Liver (tissue), 9 donors: ENCODE measurements around the gene DERL2. TPM values are rescaled to one million over a fixed set of nuclear protein-coding genes. Genes with fewer than 3 reads are reported as not detected.

Experiments
- DNase-seq: peaks from one replicate; pipeline ENCODE4 v3.0.0-alpha.2; 2017; ENCODE audit warnings: low spot score
- H3K27ac ChIP-seq, 2 donors: one replicate each; pipeline ENCODE4 v1.7.0; 2013; ENCODE audit warnings: inconsistent platforms in 2 of 2, low read length in 2 of 2, control low read depth in 1 of 2, low read depth in 1 of 2, mild to moderate bottlenecking in 1 of 2
- H3K27me3 ChIP-seq, 4 donors: one replicate each; pipeline versions ENCODE4 v1.6.1 to v1.7.0; 2013; ENCODE audit warnings: low read length in 3 of 4, inconsistent platforms in 1 of 4, mild to moderate bottlenecking in 1 of 4, moderate library complexity in 1 of 4; ENCODE audit not compliant: control insufficient read depth in 4 of 4, insufficient read depth in 4 of 4
- H3K36me3 ChIP-seq, 4 donors: one replicate each; pipeline versions ENCODE4 v1.6.1 to v1.7.0; 2013; ENCODE audit warnings: low read length in 3 of 4, mild to moderate bottlenecking in 3 of 4, low read depth in 1 of 4, moderate library complexity in 1 of 4; ENCODE audit not compliant: control insufficient read depth in 4 of 4, insufficient read depth in 3 of 4
- H3K4me1 ChIP-seq, 4 donors: one replicate each; pipeline versions ENCODE4 v1.6.1 to v1.7.0; 2013; ENCODE audit warnings: low read length in 3 of 4, mild to moderate bottlenecking in 3 of 4, moderate library complexity in 1 of 4; ENCODE audit not compliant: control insufficient read depth in 4 of 4, insufficient read depth in 4 of 4
- H3K4me3 ChIP-seq, 3 donors: one replicate each; pipeline versions ENCODE4 v1.6.1 to v1.7.0; 2013; ENCODE audit warnings: low read length in 3 of 3, control low read depth in 1 of 3, low read depth in 1 of 3, mild to moderate bottlenecking in 1 of 3
- H3K9ac ChIP-seq, 2 donors: one replicate each; pipeline ENCODE4 v1.7.0; 2013; ENCODE audit warnings: low read length in 2 of 2, mild to moderate bottlenecking in 2 of 2, moderate library complexity in 2 of 2, control low read depth in 1 of 2, low read depth in 1 of 2
- H3K9me3 ChIP-seq, 4 donors: one replicate each; pipeline versions ENCODE4 v1.6.1 to v1.7.0; 2013; ENCODE audit warnings: low read length in 3 of 4; ENCODE audit not compliant: control insufficient read depth in 4 of 4
- EGR1 ChIP-seq, 2 donors: IDR thresholded peaks; 2 replicates each; pipeline ENCODE4 v1.6.1; 2016 to 2018; ENCODE audit warnings: antibody characterized with exemption in 2 of 2, low read depth in 2 of 2
- FOXA1 ChIP-seq: IDR thresholded peaks from 2 replicates; pipeline ENCODE4 v1.6.1; 2016; ENCODE audit warnings: antibody characterized with exemption
- FOXA2 ChIP-seq: IDR thresholded peaks from 2 replicates; pipeline ENCODE4 v1.6.1; 2016; ENCODE audit warnings: antibody characterized with exemption
- GABPA ChIP-seq, 2 donors: IDR thresholded peaks in 1 of 2; conservative IDR thresholded peaks in 1 of 2; 2 replicates each; pipeline ENCODE4 v1.6.1; 2016; ENCODE audit warnings: antibody characterized with exemption in 2 of 2, mild to moderate bottlenecking in 1 of 2, moderate library complexity in 1 of 2
- HNF4A ChIP-seq, 2 donors: conservative IDR thresholded peaks; 2 replicates each; pipeline ENCODE4 v1.6.1; 2016; ENCODE audit warnings: antibody characterized with exemption in 2 of 2, mild to moderate bottlenecking in 2 of 2
- HNF4G ChIP-seq: IDR thresholded peaks from 2 replicates; pipeline ENCODE4 v1.6.1; 2016; ENCODE audit warnings: antibody characterized with exemption
- JUND ChIP-seq, 2 donors: IDR thresholded peaks; 2 replicates each; pipeline ENCODE4 v1.6.1; 2016; ENCODE audit warnings: antibody characterized with exemption in 2 of 2
- NR2F2 ChIP-seq: IDR thresholded peaks from 2 replicates; pipeline ENCODE4 v1.6.1; 2016; ENCODE audit warnings: antibody characterized with exemption
- RAD21 ChIP-seq, 2 donors: IDR thresholded peaks; 2 replicates each; pipeline ENCODE4 v1.6.1; 2016; ENCODE audit warnings: antibody characterized with exemption in 2 of 2, mild to moderate bottlenecking in 2 of 2
- RXRA ChIP-seq, 2 donors: IDR thresholded peaks; 2 replicates each; pipeline ENCODE4 v1.6.1; 2017 to 2018; ENCODE audit warnings: antibody characterized with exemption in 2 of 2, mild to moderate bottlenecking in 1 of 2
- SP1 ChIP-seq: IDR thresholded peaks from 2 replicates; pipeline ENCODE4 v1.6.1; 2018; ENCODE audit warnings: antibody characterized with exemption, mild to moderate bottlenecking
- TAF1 ChIP-seq: conservative IDR thresholded peaks from 2 replicates; pipeline ENCODE4 v1.6.1; 2016; ENCODE audit warnings: antibody characterized with exemption, mild to moderate bottlenecking
- YY1 ChIP-seq: IDR thresholded peaks from 2 replicates; pipeline ENCODE4 v1.6.1; 2016; ENCODE audit warnings: antibody characterized with exemption, mild to moderate bottlenecking
- WGBS: extraction: QIAGEN DNeasy Blood & Tissue Kit; methylation state at CpG from one replicate; pipeline ENCODE4 v1.1.7; 2013; 5-methylcytosine and 5-hydroxymethylcytosine counted together
- polyA plus RNA-seq, 2 donors: library from polyadenylated mRNA; stranded (reverse) in 1 of 2; unstranded in 1 of 2; fragments of 200-250 nt in 1 of 2; fragments of >200 nt in 1 of 2; fragmentation: Nextera tagmentation in 1 of 2; extraction: Ambion mirVana in 1 of 2; gene quantifications; one replicate each; pipeline versions ENCODE4 v1.2.1 to v1.2.3, GENCODE V29; 2013 to 2015
- total RNA-seq, 2 donors: library from RNA; depleted of rRNA; stranded (reverse); fragments of >200 nt; gene quantifications; one replicate each; pipeline ENCODE4 v1.2.3, GENCODE V29; 2014
- TF ChIP-seq, protein P1 (sequence below): fragments of 150-350 bp; IDR thresholded peaks from 2 replicates; pipeline ENCODE4 v1.5.1; 2017; ENCODE audit warnings: improper control_type of control experiment, low read depth, low read length; ENCODE audit not compliant: missing input control
- TF ChIP-seq, protein P2 (sequence below): IDR thresholded peaks from 2 replicates; pipeline ENCODE4 v1.6.1; 2016; ENCODE audit warnings: antibody characterized with exemption, mild to moderate bottlenecking
- TF ChIP-seq, protein P3 (sequence below): IDR thresholded peaks from 2 replicates; pipeline ENCODE4 v1.6.1; 2016; ENCODE audit warnings: antibody characterized with exemption
- TF ChIP-seq, protein P4 (sequence below): IDR thresholded peaks from 2 replicates; pipeline ENCODE4 v1.6.1; 2016; ENCODE audit warnings: antibody characterized with exemption
- TF ChIP-seq, protein P5 (sequence below): IDR thresholded peaks from 2 replicates; pipeline ENCODE4 v1.6.1; 2016; ENCODE audit warnings: antibody characterized with exemption
- donor health status: healthy.
- donor health status: healthy.
- donor health status: healthy.
- donor health status: healthy.
- donor health status: healthy.

The DERL2 gene
- total and polyA plus RNA-seq, 4 donors, result 35.8 to 75.3 (median 45.9) TPM

GRCh38 chr17:5502552-5502951 is 16.6 kb upstream of the DERL2 start:
- no peaks in the 10 kb centered on the region for H3K9me3 ChIP-seq
- WGBS, result 94% methylated on average over 4 of the region's 4 CpGs
- TF ChIP-seq FOXA1 (no peak), YY1 (no peak), SP1 (no peak), NR2F2 (no peak), RAD21 (IDR thresholded peaks at IDR 0.05) (no peak), GABPA (IDR thresholded peaks at IDR 0.05 in 1 of 2, conservative IDR thresholded peaks at IDR 0.05 in 1 of 2) (no peak), TAF1 (no peak), FOXA2 (no peak), JUND (IDR thresholded peaks at IDR 0.05) (no peak), EGR1 (IDR thresholded peaks at IDR 0.05; ENCODE audit: low read depth in 2 of 2) (no peak), HNF4G (no peak), RXRA (IDR thresholded peaks at IDR 0.05) (no peak), HNF4A (conservative IDR thresholded peaks at IDR 0.05) (no peak)
- TF ChIP-seq, protein P1, sequence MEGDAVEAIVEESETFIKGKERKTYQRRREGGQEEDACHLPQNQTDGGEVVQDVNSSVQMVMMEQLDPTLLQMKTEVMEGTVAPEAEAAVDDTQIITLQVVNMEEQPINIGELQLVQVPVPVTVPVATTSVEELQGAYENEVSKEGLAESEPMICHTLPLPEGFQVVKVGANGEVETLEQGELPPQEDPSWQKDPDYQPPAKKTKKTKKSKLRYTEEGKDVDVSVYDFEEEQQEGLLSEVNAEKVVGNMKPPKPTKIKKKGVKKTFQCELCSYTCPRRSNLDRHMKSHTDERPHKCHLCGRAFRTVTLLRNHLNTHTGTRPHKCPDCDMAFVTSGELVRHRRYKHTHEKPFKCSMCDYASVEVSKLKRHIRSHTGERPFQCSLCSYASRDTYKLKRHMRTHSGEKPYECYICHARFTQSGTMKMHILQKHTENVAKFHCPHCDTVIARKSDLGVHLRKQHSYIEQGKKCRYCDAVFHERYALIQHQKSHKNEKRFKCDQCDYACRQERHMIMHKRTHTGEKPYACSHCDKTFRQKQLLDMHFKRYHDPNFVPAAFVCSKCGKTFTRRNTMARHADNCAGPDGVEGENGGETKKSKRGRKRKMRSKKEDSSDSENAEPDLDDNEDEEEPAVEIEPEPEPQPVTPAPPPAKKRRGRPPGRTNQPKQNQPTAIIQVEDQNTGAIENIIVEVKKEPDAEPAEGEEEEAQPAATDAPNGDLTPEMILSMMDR, result no peak
- TF ChIP-seq, protein P2, sequence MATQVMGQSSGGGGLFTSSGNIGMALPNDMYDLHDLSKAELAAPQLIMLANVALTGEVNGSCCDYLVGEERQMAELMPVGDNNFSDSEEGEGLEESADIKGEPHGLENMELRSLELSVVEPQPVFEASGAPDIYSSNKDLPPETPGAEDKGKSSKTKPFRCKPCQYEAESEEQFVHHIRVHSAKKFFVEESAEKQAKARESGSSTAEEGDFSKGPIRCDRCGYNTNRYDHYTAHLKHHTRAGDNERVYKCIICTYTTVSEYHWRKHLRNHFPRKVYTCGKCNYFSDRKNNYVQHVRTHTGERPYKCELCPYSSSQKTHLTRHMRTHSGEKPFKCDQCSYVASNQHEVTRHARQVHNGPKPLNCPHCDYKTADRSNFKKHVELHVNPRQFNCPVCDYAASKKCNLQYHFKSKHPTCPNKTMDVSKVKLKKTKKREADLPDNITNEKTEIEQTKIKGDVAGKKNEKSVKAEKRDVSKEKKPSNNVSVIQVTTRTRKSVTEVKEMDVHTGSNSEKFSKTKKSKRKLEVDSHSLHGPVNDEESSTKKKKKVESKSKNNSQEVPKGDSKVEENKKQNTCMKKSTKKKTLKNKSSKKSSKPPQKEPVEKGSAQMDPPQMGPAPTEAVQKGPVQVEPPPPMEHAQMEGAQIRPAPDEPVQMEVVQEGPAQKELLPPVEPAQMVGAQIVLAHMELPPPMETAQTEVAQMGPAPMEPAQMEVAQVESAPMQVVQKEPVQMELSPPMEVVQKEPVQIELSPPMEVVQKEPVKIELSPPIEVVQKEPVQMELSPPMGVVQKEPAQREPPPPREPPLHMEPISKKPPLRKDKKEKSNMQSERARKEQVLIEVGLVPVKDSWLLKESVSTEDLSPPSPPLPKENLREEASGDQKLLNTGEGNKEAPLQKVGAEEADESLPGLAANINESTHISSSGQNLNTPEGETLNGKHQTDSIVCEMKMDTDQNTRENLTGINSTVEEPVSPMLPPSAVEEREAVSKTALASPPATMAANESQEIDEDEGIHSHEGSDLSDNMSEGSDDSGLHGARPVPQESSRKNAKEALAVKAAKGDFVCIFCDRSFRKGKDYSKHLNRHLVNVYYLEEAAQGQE, result no peak
- TF ChIP-seq, protein P3, sequence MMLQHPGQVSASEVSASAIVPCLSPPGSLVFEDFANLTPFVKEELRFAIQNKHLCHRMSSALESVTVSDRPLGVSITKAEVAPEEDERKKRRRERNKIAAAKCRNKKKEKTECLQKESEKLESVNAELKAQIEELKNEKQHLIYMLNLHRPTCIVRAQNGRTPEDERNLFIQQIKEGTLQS, result no peak
- TF ChIP-seq, protein P4, sequence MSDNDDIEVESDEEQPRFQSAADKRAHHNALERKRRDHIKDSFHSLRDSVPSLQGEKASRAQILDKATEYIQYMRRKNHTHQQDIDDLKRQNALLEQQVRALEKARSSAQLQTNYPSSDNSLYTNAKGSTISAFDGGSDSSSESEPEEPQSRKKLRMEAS, result no peak
- TF ChIP-seq, protein P5, sequence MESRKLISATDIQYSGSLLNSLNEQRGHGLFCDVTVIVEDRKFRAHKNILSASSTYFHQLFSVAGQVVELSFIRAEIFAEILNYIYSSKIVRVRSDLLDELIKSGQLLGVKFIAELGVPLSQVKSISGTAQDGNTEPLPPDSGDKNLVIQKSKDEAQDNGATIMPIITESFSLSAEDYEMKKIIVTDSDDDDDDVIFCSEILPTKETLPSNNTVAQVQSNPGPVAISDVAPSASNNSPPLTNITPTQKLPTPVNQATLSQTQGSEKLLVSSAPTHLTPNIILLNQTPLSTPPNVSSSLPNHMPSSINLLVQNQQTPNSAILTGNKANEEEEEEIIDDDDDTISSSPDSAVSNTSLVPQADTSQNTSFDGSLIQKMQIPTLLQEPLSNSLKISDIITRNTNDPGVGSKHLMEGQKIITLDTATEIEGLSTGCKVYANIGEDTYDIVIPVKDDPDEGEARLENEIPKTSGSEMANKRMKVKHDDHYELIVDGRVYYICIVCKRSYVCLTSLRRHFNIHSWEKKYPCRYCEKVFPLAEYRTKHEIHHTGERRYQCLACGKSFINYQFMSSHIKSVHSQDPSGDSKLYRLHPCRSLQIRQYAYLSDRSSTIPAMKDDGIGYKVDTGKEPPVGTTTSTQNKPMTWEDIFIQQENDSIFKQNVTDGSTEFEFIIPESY, result no peak
- no peak overlapping the region for H3K4me3 ChIP-seq
- peaks cover 0 to 4% (median 2%) of the 10 kb centered on the region in 4 donors for H3K27me3 ChIP-seq
- no peak overlapping the region for H3K9ac ChIP-seq
- H3K4me1 ChIP-seq, result peaks cover 0 to 10% (median 0%) of the 10 kb centered on the region in 4 donors
- no peak overlapping the region for H3K27ac ChIP-seq
- DNase-seq, result no peak
- no peaks in the 10 kb centered on the region for H3K36me3 ChIP-seq
